GM12864 (cell line): ENCODE measurements around the gene ALAS2.

Experiments used
- DNase-seq: peaks from one replicate; pipeline ENCODE4 v3.0.0-alpha.2; 2011; ENCODE audit warnings: low read depth
- H3K4me3 ChIP-seq: 2 replicates; pipeline ENCODE4 v1.5.1; 2011; ENCODE audit warnings: mild to moderate bottlenecking, low read depth, low read length, control low read depth
- TF ChIP-seq, protein P1 (sequence below): IDR thresholded peaks from 2 replicates; pipeline ENCODE4 v1.5.1; 2011; ENCODE audit warnings: low read depth, mild to moderate bottlenecking, moderate library complexity, low read length, control low read depth, inconsistent platforms; ENCODE audit errors: missing control alignments

ALAS2 gene

DNA sequence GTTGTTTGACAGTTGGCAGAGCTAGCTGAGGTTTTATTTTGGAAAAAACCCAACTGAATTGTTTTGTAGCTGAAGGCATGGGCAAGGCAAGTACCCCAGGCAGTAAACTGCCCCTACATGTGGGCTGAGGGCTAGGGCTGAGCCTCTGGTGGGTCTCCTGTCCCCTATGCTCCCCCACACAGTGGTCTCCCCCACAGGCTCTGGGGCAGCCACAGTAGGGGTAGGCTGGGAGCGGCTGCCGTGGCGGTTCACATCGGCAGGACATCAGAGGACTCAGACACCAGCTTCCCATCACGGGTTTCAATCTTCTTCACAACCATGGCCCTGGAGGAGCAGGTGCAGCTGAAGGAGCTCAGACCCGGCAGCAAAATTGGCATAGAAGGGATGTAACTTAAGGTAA lies 10.7 kb upstream of the ALAS2 start:
- no peak for DNase-seq
- TF ChIP-seq, protein P1, sequence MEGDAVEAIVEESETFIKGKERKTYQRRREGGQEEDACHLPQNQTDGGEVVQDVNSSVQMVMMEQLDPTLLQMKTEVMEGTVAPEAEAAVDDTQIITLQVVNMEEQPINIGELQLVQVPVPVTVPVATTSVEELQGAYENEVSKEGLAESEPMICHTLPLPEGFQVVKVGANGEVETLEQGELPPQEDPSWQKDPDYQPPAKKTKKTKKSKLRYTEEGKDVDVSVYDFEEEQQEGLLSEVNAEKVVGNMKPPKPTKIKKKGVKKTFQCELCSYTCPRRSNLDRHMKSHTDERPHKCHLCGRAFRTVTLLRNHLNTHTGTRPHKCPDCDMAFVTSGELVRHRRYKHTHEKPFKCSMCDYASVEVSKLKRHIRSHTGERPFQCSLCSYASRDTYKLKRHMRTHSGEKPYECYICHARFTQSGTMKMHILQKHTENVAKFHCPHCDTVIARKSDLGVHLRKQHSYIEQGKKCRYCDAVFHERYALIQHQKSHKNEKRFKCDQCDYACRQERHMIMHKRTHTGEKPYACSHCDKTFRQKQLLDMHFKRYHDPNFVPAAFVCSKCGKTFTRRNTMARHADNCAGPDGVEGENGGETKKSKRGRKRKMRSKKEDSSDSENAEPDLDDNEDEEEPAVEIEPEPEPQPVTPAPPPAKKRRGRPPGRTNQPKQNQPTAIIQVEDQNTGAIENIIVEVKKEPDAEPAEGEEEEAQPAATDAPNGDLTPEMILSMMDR: no peak
- H3K4me3 ChIP-seq: no peak overlapping the region

- DNase-seq: no peak
- TF ChIP-seq, protein P1: no peak
- H3K4me3 ChIP-seq: no peak overlapping the region
Observed at GRCh38 chrX:55039471-55039870, 8.7 kb upstream of the ALAS2 start.

DNA sequence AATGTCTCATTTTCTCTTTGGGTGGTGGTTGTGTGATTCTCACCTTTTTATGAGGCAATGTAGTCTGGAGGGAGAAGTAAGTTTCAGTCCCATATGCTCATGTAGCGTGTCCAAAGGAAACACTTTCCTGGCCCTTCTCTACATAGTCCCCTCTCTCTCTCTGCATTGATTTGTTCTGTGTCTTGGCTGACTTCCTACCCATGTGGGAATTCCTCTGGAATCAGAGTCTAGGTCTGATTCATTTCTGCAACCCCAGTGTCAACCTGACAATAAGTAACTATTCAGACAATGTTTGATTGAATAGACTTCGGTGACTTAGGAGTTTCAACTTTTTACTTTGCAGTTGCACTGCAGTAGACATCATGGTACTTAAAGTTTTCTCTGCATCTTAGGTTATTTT lies 2.7 kb upstream of the ALAS2 start:
- no peak for DNase-seq
- TF ChIP-seq, protein P1: no peak
- no peak overlapping the region for H3K4me3 ChIP-seq

DNA sequence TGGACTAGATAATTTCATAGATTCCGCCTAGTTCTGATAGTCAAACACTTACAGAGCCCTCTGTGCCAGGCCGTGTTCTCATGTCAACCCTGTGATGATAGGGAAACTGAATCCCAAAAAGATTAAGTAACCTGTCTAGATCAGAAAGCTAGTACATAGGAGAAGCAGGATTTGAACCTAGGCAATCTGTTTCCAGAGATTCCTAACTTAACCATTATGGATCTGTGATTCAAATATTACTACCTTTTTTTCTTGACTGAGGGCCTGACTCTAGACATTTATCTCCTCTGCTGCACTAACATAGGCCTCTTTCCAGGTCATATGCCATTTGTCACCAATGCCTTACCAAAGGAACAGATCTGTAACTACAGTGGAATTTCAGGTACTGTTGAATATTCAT lies 1.5 kb downstream of the ALAS2 start:
- TF ChIP-seq, protein P1: no peak
- no peak overlapping the region for H3K4me3 ChIP-seq
- DNase-seq: no peak

GRCh38 chrX:55028611-55029010 lies 2.2 kb downstream of the ALAS2 start:
- DNase-seq: no peak
- H3K4me3 ChIP-seq: no peak overlapping the region
- TF ChIP-seq, protein P1: no peak

- no peak for DNase-seq
- H3K4me3 ChIP-seq: no peak overlapping the region
- TF ChIP-seq, protein P1: no peak
Observed at GRCh38 chrX:55028040-55028439, 2.7 kb downstream of the ALAS2 start.

DNA sequence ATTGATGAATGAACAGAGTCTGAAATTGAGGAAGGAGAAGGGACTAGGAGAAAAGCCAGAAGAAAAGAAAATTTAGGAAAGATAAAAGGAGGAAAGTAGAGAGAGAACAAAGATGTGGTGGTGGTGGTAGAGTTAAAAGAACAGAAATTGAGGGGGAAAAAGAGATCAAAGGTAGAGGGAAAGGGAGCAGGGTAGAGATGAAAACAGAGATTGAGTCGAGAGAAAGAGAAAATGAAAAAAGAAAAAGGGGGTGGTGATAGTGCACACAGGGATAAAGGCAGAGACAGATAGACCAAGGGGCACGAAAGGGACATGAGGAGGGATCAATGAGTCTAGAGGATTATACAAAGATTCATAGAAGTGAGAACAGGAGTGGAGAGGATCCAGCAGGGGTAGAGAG lies 3.9 kb downstream of the ALAS2 start:
- TF ChIP-seq, protein P1: no peak
- no peak overlapping the region for H3K4me3 ChIP-seq
- DNase-seq: no peak
